CD14-positive monocyte (primary cell): ENCODE measurements around the gene ZNF341. TPM values are rescaled to one million over a fixed set of nuclear protein-coding genes. Genes with fewer than 3 reads are reported as not detected.

Source experiments
- DNase-seq, 3 donors: peaks; one replicate each; pipeline ENCODE4 v3.0.0-alpha.2; 2011 to 2022
- H2AFZ ChIP-seq: 2 replicates; pipeline ENCODE4 v1.6.0; 2012; ENCODE audit warnings: mild to moderate bottlenecking, low read depth, low read length, inconsistent platforms; ENCODE audit not compliant: insufficient read depth, poor library complexity, severe bottlenecking
- H3K27ac ChIP-seq, 2 donors: 1 replicate in 1 of 2; 2 replicates in 1 of 2; pipeline ENCODE4 v1.5.1; 2012 to 2013; ENCODE audit warnings: low read length in 2 of 2, control low read depth in 1 of 2, inconsistent platforms in 1 of 2, low read depth in 1 of 2, mild to moderate bottlenecking in 1 of 2
- H3K27me3 ChIP-seq, 2 donors: one replicate each; pipeline versions ENCODE4 v1.6.0 to v1.6.1; 2011 to 2013; ENCODE audit warnings: low read length in 2 of 2; ENCODE audit not compliant: control insufficient read depth in 2 of 2, insufficient read depth in 2 of 2
- H3K36me3 ChIP-seq, 2 donors: replicated peaks in 1 of 2; 1 replicate in 1 of 2; 2 replicates in 1 of 2; pipeline versions ENCODE4 v1.5.1 to v1.6.1; 2012 to 2013; ENCODE audit warnings: low read length in 2 of 2, control low read depth in 1 of 2, inconsistent platforms in 1 of 2, mild to moderate bottlenecking in 1 of 2; ENCODE audit not compliant: insufficient read depth in 2 of 2, control insufficient read depth in 1 of 2
- H3K4me1 ChIP-seq, 2 donors: 1 replicate in 1 of 2; 2 replicates in 1 of 2; pipeline versions ENCODE4 v1.5.1 to v1.6.1; 2012 to 2013; ENCODE audit warnings: low read length in 2 of 2, control low read depth in 1 of 2, inconsistent platforms in 1 of 2, mild to moderate bottlenecking in 1 of 2, moderate library complexity in 1 of 2; ENCODE audit not compliant: insufficient read depth in 2 of 2, control insufficient read depth in 1 of 2
- H3K4me2 ChIP-seq: replicated peaks from 2 replicates; pipeline ENCODE3; 2012; ENCODE audit warnings: low read length, moderate library complexity, mild to moderate bottlenecking; ENCODE audit not compliant: poor library complexity, severe bottlenecking; ENCODE audit errors: extremely low read depth
- H3K4me3 ChIP-seq, 3 experiments: fragments of 200-600 bp in 1 of 3; sonication (generic) in 1 of 3; replicated peaks in 1 of 3; 1 replicate in 2 of 3; 2 replicates in 1 of 3; pipeline ENCODE4 v1.5.1; 2011 to 2013; ENCODE audit warnings: low read length in 3 of 3, mild to moderate bottlenecking in 3 of 3, control low read depth in 2 of 3, low read depth in 2 of 3, inconsistent platforms in 1 of 3, moderate library complexity in 1 of 3
- H3K79me2 ChIP-seq: 2 replicates; pipeline ENCODE4 v1.6.0; 2012; ENCODE audit warnings: mild to moderate bottlenecking, control low read depth, inconsistent platforms, low read length, moderate library complexity; ENCODE audit not compliant: insufficient read depth
- H3K9ac ChIP-seq: 2 replicates; pipeline ENCODE4 v1.6.0; 2017; ENCODE audit warnings: low read length, mild to moderate bottlenecking; ENCODE audit not compliant: insufficient read depth, poor library complexity, severe bottlenecking
- H3K9me3 ChIP-seq, 2 donors: replicated peaks in 1 of 2; 1 replicate in 1 of 2; 2 replicates in 1 of 2; pipeline versions ENCODE4 v1.5.1 to v1.6.1; 2012 to 2013; ENCODE audit warnings: low read length in 2 of 2, control low read depth in 1 of 2; ENCODE audit not compliant: control insufficient read depth in 1 of 2, insufficient read depth in 1 of 2
- H4K20me1 ChIP-seq: 2 replicates; pipeline ENCODE4 v1.6.0; 2012; ENCODE audit warnings: mild to moderate bottlenecking, low read length, control low read depth, moderate library complexity; ENCODE audit not compliant: insufficient read depth
- H3K27ac Mint-ChIP-seq, 7 donors: one replicate each; pipeline ENCODE4 v1.8.0; 2020; ENCODE audit warnings: mild to moderate bottlenecking in 7 of 7, mixed read lengths in 7 of 7, moderate library complexity in 6 of 7, inconsistent platforms in 2 of 7
- H3K27me3 Mint-ChIP-seq, 3 donors: one replicate each; pipeline ENCODE4 v1.8.0; 2021 to 2022; ENCODE audit warnings: low read depth in 3 of 3, mild to moderate bottlenecking in 3 of 3, mixed read lengths in 3 of 3, moderate library complexity in 3 of 3, inconsistent platforms in 1 of 3
- H3K36me3 Mint-ChIP-seq, 2 donors: one replicate each; pipeline ENCODE4 v1.8.0; 2020; ENCODE audit warnings: mixed read lengths in 2 of 2, inconsistent platforms in 1 of 2, mild to moderate bottlenecking in 1 of 2
- H3K4me1 Mint-ChIP-seq: one replicate; pipeline ENCODE4 v1.8.0; 2020; ENCODE audit warnings: mild to moderate bottlenecking, mixed read lengths
- H3K4me3 Mint-ChIP-seq, 2 donors: one replicate each; pipeline ENCODE4 v1.8.0; 2020; ENCODE audit warnings: mild to moderate bottlenecking in 2 of 2, mixed read lengths in 2 of 2, moderate library complexity in 1 of 2
- H3K9me3 Mint-ChIP-seq, 7 donors: one replicate each; pipeline ENCODE4 v1.8.0; 2020 to 2022; ENCODE audit warnings: mixed read lengths in 7 of 7, mild to moderate bottlenecking in 6 of 7, moderate library complexity in 6 of 7, inconsistent platforms in 2 of 7
- WGBS: methylation state at CpG from one replicate; pipeline ENCODE4 v1.1.5; 2013; ENCODE audit warnings: missing lambda C conversion rate; ENCODE audit not compliant: insufficient coverage; 5-methylcytosine and 5-hydroxymethylcytosine counted together
- intact Hi-C, 2 donors: fragments of 100-400 bp; cut with micrococcal nuclease; formaldehyde crosslinking; loops; one replicate each; pipeline versions ENCODE4 v1.15.0 to v1.15.1; 2023
- polyA plus RNA-seq, 3 donors: library from polyadenylated mRNA; depleted of rRNA in 1 of 3; unstranded in 2 of 3; stranded (reverse) in 1 of 3; fragments of 300-500 nt in 2 of 3; fragments of >200 nt in 1 of 3; fragmentation: Illumina TruSeq in 2 of 3; gene quantifications; 1 replicate in 2 of 3; 2 replicates in 1 of 3; pipeline ENCODE4 v1.2.3, GENCODE V29; 2012 to 2021
- TF ChIP-seq, protein P1 (sequence below): fragments of 200-600 bp; IDR thresholded peaks from one replicate; pipeline ENCODE4 v1.8.0; 2022; ENCODE audit warnings: antibody characterized with exemption, mild to moderate bottlenecking

The ZNF341 gene
- polyA plus RNA-seq, 3 donors, result 1.1 to 10.3 (median 2.3) TPM

DNA sequence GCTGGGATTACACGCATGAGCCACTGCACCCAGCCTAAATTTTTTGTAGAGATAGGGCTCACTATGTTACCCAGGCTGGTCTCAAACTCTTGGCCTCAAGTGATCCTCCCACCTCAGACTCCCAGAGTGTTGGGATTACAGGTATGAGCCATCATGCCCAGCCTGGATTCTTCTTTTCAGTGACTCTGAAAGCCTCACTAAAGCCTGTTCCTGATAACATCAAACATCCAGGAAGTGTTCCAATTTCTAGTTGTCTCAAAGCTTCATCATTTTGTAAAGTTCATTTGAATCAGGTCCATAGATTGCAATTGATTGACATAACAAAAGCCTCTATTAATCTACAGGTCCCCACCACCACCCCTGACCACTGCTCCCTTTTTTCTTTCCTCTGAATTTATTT is 50.1 kb downstream of the ZNF341 start:
- Mint-ChIP-seq H3K4me3 (no peak overlapping the region), H3K27me3 (peaks cover 0 to 3% (median 0%) of the 10 kb centered on the region in 3 donors), H3K9me3 (peaks cover 1 to 5% (median 3%) of the 10 kb centered on the region in 7 donors), H3K4me1 (peaks cover 43% of the 10 kb centered on the region), H3K36me3 (peaks cover 16 to 32% of the 10 kb centered on the region in 2 donors), H3K27ac (peak overlapping the region in 1 of 7 donors; percentile 50)
- Histone ChIP-seq H3K27ac (no peak overlapping the region), H3K27me3 (no peaks in the 10 kb centered on the region), H4K20me1 (no peaks in the 10 kb centered on the region), H3K4me1 (peaks cover 32 to 45% of the 10 kb centered on the region in 2 donors), H3K4me2 (no peak overlapping the region), H3K9me3 (no peaks in the 10 kb centered on the region), H3K36me3 (peaks cover 3 to 8% of the 10 kb centered on the region in 2 donors), H3K9ac (no peak overlapping the region), H3K79me2 (no peaks in the 10 kb centered on the region), H2AFZ (no peak overlapping the region), H3K4me3 (no peak overlapping the region)
- DNase-seq, result no peak
- WGBS, result 100% methylated on average over 1 of the region's 1 CpG
- TF ChIP-seq, protein P1, sequence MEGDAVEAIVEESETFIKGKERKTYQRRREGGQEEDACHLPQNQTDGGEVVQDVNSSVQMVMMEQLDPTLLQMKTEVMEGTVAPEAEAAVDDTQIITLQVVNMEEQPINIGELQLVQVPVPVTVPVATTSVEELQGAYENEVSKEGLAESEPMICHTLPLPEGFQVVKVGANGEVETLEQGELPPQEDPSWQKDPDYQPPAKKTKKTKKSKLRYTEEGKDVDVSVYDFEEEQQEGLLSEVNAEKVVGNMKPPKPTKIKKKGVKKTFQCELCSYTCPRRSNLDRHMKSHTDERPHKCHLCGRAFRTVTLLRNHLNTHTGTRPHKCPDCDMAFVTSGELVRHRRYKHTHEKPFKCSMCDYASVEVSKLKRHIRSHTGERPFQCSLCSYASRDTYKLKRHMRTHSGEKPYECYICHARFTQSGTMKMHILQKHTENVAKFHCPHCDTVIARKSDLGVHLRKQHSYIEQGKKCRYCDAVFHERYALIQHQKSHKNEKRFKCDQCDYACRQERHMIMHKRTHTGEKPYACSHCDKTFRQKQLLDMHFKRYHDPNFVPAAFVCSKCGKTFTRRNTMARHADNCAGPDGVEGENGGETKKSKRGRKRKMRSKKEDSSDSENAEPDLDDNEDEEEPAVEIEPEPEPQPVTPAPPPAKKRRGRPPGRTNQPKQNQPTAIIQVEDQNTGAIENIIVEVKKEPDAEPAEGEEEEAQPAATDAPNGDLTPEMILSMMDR, result no peak
- intact Hi-C loops, result no loop called here

DNA sequence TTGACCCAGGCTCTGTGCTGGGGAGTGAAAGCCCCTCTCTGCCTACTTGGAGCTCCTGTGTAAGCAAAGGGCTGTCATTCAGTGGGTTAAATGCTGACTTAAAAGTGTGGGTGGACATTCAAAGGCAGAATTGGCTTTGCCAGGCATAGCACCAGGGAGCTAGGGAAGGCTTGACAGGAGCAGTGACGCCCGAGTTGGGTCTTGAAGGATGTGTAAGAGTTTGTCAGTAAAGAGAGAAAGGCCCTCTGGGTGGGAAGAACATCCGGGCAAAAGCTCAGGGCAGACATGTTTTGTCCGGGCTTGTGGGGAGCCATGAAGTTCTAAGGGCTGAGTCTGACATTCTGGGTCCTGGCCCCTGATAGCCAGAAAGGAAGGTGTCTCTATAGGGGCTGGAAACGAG is 51.5 kb downstream of the ZNF341 start:
- Histone ChIP-seq H3K27me3 (no peaks in the 10 kb centered on the region), H3K9ac (no peak overlapping the region), H3K4me2 (no peak overlapping the region), H3K27ac (no peak overlapping the region), H3K36me3 (peaks cover 3 to 8% of the 10 kb centered on the region in 2 donors), H3K9me3 (no peaks in the 10 kb centered on the region), H4K20me1 (no peaks in the 10 kb centered on the region), H3K79me2 (no peaks in the 10 kb centered on the region), H3K4me1 (peaks cover 41 to 55% of the 10 kb centered on the region in 2 donors), H3K4me3 (no peak overlapping the region), H2AFZ (no peak overlapping the region)
- Mint-ChIP-seq H3K4me1 (peaks cover 53% of the 10 kb centered on the region), H3K36me3 (peaks cover 16 to 32% of the 10 kb centered on the region in 2 donors), H3K9me3 (peaks cover 1 to 5% (median 3%) of the 10 kb centered on the region in 7 donors), H3K4me3 (no peak overlapping the region), H3K27ac (peak overlapping the region in 2 of 7 donors; percentile 16 to 76), H3K27me3 (peaks cover 0 to 3% (median 0%) of the 10 kb centered on the region in 3 donors)
- TF ChIP-seq, protein P1, result no peak
- no peak for DNase-seq
- WGBS, result 84% methylated on average over 5 of the region's 5 CpGs
- intact Hi-C loops, result no loop called here
